GM18870 (cell line): Measurements from ENCODE around the gene ASPM.
"Not testable (repeated sequence)": the region's sequence is repeated elsewhere in the genome, so short reads cannot be mapped to it uniquely, and the experiment has no call there.

Experiments used
- ATAC-seq: cut with Tn5 transposase; IDR thresholded peaks from one replicate; pipeline ENCODE4 v1.9.1; 2021; ENCODE audit warnings: moderate library complexity; ENCODE audit not compliant: unreplicated experiment

ASPM gene

DNA sequence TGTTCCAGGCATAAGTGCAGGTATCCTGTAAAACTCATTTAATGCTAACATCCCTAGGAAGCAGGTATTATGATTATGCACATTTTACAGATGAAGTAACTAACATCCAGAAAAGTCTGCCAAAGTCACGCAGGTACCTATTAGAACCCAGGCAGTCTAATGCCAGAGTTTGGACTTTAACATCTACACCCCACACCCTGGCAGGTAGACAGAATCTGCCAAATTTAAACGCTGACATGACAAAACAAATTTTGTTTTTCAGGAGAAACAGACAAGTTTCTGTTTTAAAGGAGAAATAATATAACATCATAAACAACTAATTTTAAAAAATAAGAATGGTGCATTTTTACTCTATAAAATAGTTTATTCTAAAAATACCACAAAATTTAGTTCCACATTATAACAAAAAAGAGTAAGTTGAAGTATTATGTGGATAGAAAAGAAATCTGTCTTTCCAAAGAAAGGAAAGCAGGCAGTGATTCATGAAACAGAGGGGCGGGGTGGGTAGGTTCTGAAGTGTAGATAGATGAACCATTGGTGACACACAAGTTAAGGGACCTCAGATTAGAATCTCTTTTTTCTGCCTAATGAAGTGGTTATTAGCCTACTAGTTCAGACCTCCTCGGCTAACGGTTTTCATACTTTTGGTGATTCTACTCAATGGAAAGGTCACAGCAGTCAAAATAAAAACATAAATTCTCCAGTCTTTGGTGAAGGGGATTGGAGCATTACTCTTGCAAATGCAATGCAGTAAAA lies 1.7 kb downstream of the ASPM start:
- ATAC-seq, result no peak

GRCh38 chr1:197143276-197143675 lies 3.2 kb downstream of the ASPM start:
- ATAC-seq, result no peak

DNA sequence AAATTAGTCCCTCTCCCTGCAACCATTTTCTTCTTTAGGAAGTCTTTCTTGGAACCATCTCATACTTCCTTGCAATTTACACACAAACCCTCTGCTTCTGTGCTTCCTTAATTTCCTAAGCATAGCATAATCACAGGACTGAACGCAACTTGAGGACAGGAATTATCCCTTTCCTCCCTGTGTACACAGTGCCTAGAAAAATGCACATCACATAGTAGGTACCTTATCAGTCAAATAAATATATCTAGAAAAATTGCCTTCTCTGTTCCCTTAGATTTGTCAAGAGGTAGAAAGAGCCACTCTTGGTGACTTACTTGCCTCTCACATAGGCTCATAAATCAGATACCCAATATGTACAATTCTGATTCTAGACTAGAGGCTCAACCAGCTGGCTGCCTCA lies 4.9 kb downstream of the ASPM start:
- ATAC-seq, result no peak

GRCh38 chr1:197140121-197140520 lies 6.3 kb downstream of the ASPM start:
- no peak for ATAC-seq

DNA sequence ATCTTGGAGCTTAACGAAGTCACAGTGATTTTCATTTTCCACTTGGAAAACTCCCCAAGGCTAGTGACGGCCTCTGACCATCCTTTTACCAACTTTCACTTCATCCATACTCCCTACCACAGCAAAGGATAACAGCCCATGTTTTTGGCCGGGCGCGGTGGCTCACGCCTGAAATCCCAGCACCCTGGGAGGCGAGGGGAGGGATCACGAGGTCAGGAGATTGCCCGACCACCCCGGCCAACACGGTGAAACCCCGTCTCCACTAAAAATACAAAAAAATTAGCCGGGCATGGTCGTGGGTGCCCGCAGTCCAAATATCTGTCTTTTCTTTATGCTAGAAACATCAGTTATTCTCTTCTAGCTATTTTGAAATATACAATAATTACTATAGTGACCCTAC lies 7.3 kb downstream of the ASPM start:
- no peak for ATAC-seq

GRCh38 chr1:197137322-197137721 lies 9.1 kb downstream of the ASPM start:
- ATAC-seq, result no peak

DNA sequence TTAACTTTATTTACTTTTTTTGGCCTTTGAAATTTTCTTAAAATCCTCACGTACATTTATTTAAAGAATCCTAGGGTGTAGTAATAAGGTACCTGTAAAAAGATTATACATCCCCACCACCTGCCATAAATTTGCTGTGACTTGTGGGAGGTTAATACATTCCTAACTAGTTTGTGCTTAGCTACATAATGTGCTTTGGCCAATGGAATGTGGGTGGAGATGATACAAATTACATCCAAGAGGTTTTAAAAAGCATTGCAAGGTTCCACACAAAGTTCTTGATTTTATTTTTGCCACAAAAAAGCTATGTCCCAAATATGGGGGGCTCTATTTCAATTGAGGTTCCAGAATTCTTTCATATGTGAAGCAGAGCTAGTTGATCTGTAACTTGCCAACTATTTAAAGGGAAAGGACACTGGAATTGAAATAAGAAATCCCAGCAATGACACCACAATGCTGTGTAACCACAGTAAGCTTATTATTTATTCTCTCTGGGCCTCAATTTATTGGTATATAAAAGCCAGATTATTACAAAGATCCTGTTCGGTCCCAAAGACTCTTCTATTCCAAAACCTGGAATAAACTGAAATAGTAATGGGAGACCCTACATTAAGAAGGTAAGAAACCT lies 15.7 kb downstream of the ASPM start:
- no peak for ATAC-seq

- no peak for ATAC-seq
Observed at GRCh38 chr1:197129698-197130097, 16.8 kb downstream of the ASPM start.

DNA sequence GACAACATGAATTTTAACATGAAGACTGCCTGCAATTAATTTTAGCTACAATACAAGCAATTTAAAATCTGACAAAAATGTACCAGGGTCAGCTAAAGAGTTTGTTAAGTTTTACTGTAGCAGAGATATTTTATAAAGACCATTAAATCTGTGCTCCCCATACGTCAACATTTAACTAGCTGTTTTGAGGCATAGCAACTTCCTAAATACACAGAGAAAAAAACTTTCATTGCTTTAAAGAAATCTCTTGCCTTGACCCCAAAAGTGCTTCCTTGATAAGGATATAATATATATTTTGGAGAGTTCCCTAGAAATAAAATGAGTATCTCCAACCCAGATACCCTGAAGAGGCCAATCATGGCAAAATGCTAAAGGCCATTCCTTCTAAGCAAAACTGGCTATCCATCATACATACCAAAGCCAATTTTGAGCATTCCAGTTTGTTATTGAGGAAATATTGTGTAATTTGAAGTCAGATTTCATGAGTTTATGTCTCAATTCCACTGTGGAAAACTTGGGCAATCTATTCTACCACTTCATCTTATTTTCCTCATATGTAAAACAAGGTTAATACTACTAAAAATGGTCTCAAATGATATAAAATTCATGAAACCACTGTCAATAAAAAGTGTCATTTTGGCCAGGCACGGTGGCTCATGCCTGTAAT lies 19.1 kb downstream of the ASPM start:
- no peak for ATAC-seq

DNA sequence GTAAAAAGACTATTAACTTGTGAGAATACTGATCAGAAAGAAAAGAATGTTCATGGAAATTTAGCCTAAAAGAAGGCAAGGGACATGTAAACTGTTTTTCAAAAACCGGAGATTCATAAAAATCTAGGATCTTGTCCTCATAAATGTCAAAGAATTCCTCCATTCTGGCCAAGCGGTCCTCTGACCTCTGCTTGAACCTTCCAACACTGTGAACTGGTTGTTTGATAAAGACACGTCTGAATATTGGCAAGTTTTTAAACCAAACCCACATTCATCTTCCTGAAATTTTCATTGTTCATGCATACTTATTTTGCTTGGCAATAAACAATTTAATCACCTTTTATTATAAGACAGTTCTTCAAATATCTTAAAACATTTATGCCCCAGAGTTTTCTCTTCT lies 19.8 kb downstream of the ASPM start:
- no peak for ATAC-seq

DNA sequence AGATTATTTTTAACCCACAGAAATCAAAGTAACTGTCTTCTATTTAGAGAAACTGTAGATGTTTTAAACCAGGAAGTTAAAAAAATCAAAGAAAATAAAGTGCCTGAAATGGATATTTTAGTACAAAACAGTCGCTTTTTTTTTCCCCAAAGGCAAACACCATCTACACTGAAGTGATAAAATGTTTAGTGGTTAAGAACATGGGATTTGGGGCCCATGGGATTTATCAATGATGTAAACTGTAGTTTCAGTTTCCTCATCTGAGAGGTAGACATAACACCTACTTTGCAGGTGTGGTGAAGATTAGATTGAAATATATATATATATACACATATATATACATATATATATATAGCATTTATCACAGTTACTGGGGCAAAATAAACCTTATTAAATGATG lies 22.1 kb downstream of the ASPM start:
- ATAC-seq, result no peak

- no peak for ATAC-seq
Observed at GRCh38 chr1:197116156-197116555, 30.3 kb downstream of the ASPM start.

DNA sequence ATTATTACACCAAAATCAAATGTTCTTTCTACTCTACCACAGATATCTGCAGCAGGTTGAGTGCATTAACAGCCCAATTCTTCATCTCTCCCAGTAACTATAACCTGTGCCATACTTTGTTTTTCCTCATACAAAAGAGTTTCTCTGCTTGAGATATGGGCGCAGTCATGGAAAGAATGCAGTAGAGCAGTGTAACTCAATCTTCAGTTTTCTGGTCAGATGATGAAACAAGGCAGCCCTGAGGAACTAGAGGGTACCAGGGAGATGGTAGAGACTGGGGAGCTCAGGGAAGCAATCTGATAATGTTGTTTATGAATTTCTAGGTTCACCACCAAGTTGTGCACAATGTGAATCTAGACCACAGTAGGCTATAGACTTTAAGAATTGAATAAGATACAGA lies 39.6 kb downstream of the ASPM start:
- no peak for ATAC-seq

DNA sequence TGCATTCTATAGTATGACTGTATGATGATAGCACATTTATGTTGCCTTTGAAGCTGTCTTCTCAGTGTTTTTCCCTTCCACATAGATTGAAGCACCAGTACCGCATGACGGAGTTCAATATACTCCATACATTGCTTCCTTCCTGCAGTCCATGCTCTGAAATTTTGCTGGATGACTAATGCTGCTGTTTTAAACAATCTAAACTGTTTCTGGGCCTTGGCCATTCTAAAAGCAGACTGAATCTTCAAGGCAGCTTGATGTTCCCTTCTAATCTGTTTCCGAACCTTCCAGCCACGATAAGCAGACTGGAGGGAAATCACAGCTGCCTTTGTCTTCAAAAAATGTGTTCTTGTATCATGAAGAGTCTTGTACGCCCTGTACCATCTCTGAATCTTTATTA lies 43.2 kb downstream of the ASPM start:
- no peak for ATAC-seq

DNA sequence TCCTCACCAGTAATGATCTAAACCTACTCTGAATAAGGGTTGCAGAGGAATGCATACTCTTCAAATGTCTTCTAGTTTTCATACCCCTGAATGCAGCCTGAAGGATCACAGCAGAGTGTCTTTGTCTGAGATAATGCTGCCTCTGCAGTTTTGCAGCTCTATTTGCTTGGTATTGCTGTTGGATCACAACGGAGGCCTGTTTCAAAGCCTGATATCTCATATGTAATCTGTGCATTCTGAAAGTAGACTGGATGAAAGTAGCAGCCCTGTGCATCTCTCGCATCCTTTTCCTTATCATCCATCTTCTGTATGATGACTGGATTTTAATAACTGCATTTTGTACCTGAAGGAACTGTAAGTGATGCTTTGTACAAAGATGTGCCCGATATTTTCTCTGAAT lies 44.5 kb downstream of the ASPM start:
- ATAC-seq, result no peak

DNA sequence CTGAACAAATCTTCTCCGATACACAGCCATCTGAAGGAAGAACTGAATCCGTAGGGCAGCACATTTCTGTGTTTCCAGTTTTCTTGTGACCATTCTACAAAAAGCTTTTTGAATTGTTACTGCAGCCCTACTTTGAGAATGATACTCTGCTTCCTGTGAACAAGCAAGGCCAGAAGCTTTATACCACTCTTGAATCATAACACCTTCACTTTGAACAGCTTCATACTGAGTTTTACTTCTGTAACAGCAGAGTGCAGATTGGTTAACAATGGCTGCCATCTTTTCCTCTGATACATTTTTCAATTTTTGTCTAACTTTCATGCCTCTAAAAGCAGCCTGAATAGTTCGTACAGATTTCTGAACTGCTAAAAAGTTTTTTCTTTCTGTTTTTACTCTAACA lies 45.8 kb downstream of the ASPM start:
- no peak for ATAC-seq

GRCh38 chr1:197099444-197099843 lies 47.0 kb downstream of the ASPM start:
- ATAC-seq, result no peak

DNA sequence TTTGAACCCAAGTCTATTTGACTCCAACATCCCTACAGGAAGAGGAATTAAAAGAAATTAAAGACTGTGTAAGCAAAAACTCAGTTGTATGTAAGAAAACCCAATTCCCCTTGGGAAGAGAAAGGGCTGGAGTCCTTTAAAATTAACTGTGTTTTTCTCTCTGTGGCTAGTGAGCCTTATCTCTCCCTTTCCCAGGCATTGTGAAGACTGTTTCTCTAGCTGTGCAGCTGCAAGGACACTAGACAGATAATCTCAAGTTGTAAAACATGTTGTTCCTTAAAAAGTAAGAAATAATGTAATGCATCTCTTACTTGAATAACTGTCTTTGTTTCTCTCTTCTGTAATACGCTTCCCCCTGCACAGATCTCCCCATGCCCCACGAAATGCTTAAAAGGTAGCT lies 49.5 kb downstream of the ASPM start:
- ATAC-seq, result not testable (repeated sequence)

DNA sequence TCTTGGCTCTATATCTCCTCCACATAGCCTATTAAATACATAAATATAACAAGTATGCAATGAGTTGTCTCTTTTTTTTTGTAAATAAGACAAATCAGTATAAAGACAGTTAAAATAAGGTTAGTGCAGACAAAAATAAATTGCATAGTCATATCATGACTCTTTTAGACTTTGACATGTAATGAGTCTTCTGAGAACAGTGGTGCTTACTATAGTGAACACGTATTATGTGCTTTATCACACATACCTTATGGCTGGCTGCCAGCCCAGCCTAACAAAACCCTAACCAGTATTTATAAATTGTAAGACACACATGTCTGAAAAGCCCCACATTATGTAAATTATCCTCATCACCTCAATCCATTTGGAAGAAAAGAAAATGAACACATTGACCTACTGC lies 50.3 kb downstream of the ASPM start:
- peak; percentile 53 for ATAC-seq

GRCh38 chr1:197093226-197093885 lies 53.1 kb downstream of the ASPM start:
- ATAC-seq, result no peak

GRCh38 chr1:197092491-197093023 lies 53.9 kb downstream of the ASPM start:
- no peak for ATAC-seq

DNA sequence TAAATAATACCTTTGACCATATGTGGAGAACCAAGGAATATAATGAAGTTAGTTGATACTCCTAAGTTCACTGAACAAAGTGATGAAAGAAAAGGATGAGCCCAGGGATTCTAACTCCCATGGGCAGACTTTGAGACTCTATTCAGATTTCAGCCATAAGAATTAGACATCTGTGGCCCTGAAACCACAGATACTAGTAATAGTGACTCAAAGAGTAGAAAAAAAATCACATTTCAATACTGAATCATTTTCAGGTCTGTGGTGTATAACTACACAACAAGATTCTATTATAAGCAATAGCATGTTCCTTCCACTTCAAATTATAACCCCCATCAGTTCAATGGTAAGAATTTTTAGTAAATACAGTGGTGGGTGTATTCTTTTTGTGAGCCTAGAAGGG lies 63.0 kb downstream of the ASPM start:
- ATAC-seq, result no peak
